Stomach (tissue), 4 donors: Measurements from ENCODE around the gene ALX4.

ENCODE experiments used
- CTCF ChIP-seq, 7 experiments: fragments of 450-650 bp in 4 of 7; fragments of 200-600 bp in 3 of 7; sonication (generic) in 3 of 7; IDR thresholded peaks; one replicate each; pipeline ENCODE4 v1.5.1; 2016 to 2019; ENCODE audit warnings: antibody characterized with exemption in 7 of 7, control low read depth in 2 of 7, mild to moderate bottlenecking in 1 of 7
- POLR2AphosphoS5 ChIP-seq, 3 donors: sonication (generic); formaldehyde crosslinking; IDR thresholded peaks; one replicate each; pipeline ENCODE4 v1.6.1; 2016; ENCODE audit warnings: antibody characterized with exemption in 3 of 3

- TF ChIP-seq POLR2AphosphoS5 (IDR thresholded peaks at IDR 0.05) = no peak
- no peak for TF ChIP-seq CTCF (IDR thresholded peaks at IDR 0.05)
Observed at GRCh38 chr11:44224867-44225501, 85.0 kb downstream of the ALX4 start.
